ENCODE results near the gene LYSMD2. TPM values are rescaled to one million over a fixed set of nuclear protein-coding genes. Genes with fewer than 3 reads are reported as not detected.

The LYSMD2 gene
- total RNA-seq, 2 experiments from 2014 or later, result 18.5 to 19.0 TPM

DNA sequence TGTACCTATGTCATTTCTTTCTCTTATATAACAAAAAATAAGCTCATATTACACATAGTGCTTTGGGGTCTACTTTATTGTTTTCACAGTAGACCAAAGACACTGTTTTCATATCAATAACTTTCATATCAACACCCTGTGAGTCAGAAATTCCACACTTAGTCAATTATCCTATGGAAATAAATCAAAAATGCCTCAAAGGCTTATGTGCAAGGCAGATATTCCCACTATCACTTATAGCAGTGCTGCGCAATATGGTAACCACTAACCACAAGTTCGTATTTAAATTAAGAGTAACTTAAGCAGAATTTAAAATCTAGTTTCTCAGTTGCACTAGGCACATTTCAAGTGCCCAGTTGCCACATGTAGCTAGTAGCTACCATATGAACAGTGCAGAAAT lies 40.3 kb downstream of the LYSMD2 start:
- Mint-ChIP-seq H3K36me3 (ENCODE audit: low read depth) (no peaks in the 10 kb centered on the region), H3K4me1 (ENCODE audit: low read depth) (peaks cover 9% of the 10 kb centered on the region), H3K9me3 (no peaks in the 10 kb centered on the region), H3K4me3 (no peak overlapping the region), H3K27me3 (peaks cover 13% of the 10 kb centered on the region), H3K27ac (no peak overlapping the region)
- ChIA-PET POLR2A (no interaction called here), CTCF (interaction anchor here (1.4 kb wide), 1 partner anchor 14 kb away, joined by 3 read pairs; no protein-coding TSS in a partner anchor)
- no peak for DNase-seq
- TF ChIP-seq, protein P1, sequence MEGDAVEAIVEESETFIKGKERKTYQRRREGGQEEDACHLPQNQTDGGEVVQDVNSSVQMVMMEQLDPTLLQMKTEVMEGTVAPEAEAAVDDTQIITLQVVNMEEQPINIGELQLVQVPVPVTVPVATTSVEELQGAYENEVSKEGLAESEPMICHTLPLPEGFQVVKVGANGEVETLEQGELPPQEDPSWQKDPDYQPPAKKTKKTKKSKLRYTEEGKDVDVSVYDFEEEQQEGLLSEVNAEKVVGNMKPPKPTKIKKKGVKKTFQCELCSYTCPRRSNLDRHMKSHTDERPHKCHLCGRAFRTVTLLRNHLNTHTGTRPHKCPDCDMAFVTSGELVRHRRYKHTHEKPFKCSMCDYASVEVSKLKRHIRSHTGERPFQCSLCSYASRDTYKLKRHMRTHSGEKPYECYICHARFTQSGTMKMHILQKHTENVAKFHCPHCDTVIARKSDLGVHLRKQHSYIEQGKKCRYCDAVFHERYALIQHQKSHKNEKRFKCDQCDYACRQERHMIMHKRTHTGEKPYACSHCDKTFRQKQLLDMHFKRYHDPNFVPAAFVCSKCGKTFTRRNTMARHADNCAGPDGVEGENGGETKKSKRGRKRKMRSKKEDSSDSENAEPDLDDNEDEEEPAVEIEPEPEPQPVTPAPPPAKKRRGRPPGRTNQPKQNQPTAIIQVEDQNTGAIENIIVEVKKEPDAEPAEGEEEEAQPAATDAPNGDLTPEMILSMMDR (IDR thresholded peaks at IDR 0.05), result no peak
- ATAC-seq, result no peak
- intact Hi-C loops (cut with micrococcal nuclease), result no loop called here

DNA sequence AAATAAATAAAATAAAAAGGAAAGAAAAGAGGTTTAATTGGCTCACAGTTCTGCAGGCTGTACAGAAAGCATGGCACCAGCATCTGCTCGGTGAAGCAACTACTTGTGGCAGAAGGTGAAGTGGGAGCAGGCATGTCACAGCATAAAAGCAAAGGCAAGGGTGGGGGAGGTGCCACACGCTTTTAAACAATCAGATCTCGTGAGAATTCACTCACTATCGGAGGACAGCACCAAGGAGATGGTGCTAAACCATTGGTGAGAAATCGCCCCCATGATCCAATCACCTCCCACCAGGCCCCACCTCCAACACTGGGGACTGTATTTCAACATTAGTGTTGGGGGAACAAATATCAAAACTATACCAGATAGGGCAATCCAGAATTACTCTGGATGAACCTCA lies 40.9 kb downstream of the LYSMD2 start:
- DNase-seq, result no peak
- peaks cover 13% of the 10 kb centered on the region for H3K4me1 Mint-ChIP-seq (ENCODE audit: low read depth)
- H3K27me3 Mint-ChIP-seq, result peaks cover 13% of the 10 kb centered on the region
- CTCF ChIA-PET, result no interaction called here
- no peak for ATAC-seq
- POLR2A ChIA-PET, result no interaction called here
- H3K9me3 Mint-ChIP-seq, result no peaks in the 10 kb centered on the region
- no peaks in the 10 kb centered on the region for H3K36me3 Mint-ChIP-seq (ENCODE audit: low read depth)
- intact Hi-C loops (cut with micrococcal nuclease), result no loop called here
- no peak overlapping the region for H3K4me3 Mint-ChIP-seq
- TF ChIP-seq, protein P1 (IDR thresholded peaks at IDR 0.05), result no peak
- no peak overlapping the region for H3K27ac Mint-ChIP-seq

DNA sequence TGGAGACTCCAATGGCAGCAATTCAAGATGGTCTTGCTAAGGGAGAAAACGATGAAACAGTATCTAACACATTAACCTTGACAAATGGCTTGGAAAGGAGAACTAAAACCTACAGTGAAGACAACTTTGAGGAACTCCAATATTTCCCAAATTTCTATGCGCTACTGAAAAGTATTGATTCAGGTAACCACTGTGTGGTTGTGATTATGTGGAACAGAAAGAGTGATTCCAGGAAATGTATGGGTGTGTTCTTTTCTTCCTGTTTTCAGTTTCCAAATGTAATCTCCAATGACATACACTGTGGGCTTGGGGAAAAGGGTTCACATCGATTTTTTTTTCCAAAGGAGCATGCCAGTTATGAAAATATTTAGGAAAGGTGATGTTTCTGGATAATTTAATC lies 45.3 kb downstream of the LYSMD2 start:
- intact Hi-C loops (cut with micrococcal nuclease), result no loop called here
- ATAC-seq, result no peak
- CTCF ChIA-PET, result no interaction called here

DNA sequence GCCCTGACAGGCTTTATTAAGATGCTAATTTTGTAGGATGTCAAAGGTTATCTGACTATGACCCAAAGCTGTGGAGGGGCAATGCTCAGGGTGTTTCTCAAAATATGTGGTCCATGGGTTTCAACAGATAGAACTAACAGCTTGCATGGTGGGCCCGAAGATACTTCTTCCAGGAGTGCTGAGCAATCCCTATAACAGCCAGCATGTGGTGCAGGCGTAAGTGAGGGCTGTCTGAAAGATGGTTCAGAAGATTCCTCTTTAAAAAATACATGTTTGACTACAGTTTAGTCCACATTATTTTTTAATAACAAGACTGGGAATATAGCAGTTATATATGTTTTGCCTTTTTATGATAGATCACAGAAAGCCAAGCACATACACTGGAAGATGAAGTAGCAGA lies 48.6 kb downstream of the LYSMD2 start:
- Mint-ChIP-seq H3K27ac (no peak overlapping the region), H3K36me3 (ENCODE audit: low read depth) (no peaks in the 10 kb centered on the region), H3K4me1 (ENCODE audit: low read depth) (peaks cover 10% of the 10 kb centered on the region), H3K4me3 (no peak overlapping the region), H3K27me3 (peaks cover 22% of the 10 kb centered on the region), H3K9me3 (no peaks in the 10 kb centered on the region)
- no peak for ATAC-seq
- intact Hi-C loops (cut with micrococcal nuclease), result loop anchor here (5.0 kb wide), 1 partner anchor 43 kb away; no protein-coding TSS in a partner anchor
- POLR2A ChIA-PET, result no interaction called here
- CTCF ChIA-PET, result interaction anchor here (3.8 kb wide), 1 partner anchor 88 kb away, joined by 16 read pairs; no protein-coding TSS in a partner anchor
- DNase-seq, result no peak
- TF ChIP-seq, protein P1 (IDR thresholded peaks at IDR 0.05), result no peak

More for the DNA sequence above, 45.3 kb downstream of the LYSMD2 start:
- H3K9me3 Mint-ChIP-seq, result no peaks in the 10 kb centered on the region
- no peak for DNase-seq
- peaks cover 11% of the 10 kb centered on the region for H3K4me1 Mint-ChIP-seq (ENCODE audit: low read depth)
- no peak overlapping the region for H3K4me3 Mint-ChIP-seq
- H3K36me3 Mint-ChIP-seq (ENCODE audit: low read depth), result no peaks in the 10 kb centered on the region
- TF ChIP-seq, protein P1 (IDR thresholded peaks at IDR 0.05), result no peak
- H3K27ac Mint-ChIP-seq, result no peak overlapping the region
- POLR2A ChIA-PET, result interaction anchor here (1.9 kb wide), 1 partner anchor 11 kb away, joined by 6 read pairs; the partner anchor contains the start of gene SCG3
- H3K27me3 Mint-ChIP-seq, result peaks cover 15% of the 10 kb centered on the region

DNA sequence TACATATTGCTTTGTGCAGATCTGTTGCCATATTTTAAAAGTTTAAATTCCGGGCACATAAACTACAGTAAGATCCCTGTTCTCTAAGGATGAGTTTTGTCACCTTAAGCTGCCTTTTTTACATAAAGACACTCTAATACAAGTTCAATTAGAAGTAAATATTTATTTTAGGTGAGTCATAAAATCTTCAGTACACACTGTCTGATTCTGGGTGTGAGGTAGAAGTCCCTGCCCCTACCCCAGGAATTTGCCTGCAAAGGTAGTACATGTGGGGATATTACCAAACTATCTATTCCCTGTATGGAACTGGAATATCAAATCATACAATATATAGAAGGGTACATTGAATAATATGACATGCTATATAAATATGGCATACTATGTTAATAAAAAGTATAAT lies 49.9 kb downstream of the LYSMD2 start:
- POLR2A ChIA-PET, result no interaction called here
- H3K27ac Mint-ChIP-seq, result no peak overlapping the region
- intact Hi-C loops (cut with micrococcal nuclease), result loop anchor here (5.0 kb wide), 1 partner anchor 45 kb away; no protein-coding TSS in a partner anchor
- TF ChIP-seq, protein P1 (IDR thresholded peaks at IDR 0.05), result no peak
- H3K27me3 Mint-ChIP-seq, result peaks cover 23% of the 10 kb centered on the region
- ATAC-seq (no peak), DNase-seq (no peak)
- H3K4me1 Mint-ChIP-seq (ENCODE audit: low read depth), result peaks cover 7% of the 10 kb centered on the region
- CTCF ChIA-PET, result interaction anchor here (0.5 to 3.8 kb wide), 2 partner anchors 37 to 89 kb away, joined by 3 to 16 read pairs; no protein-coding TSS in a partner anchor
- H3K9me3 Mint-ChIP-seq, result no peaks in the 10 kb centered on the region
- H3K36me3 Mint-ChIP-seq (ENCODE audit: low read depth), result no peaks in the 10 kb centered on the region
- no peak overlapping the region for H3K4me3 Mint-ChIP-seq
